Activated T-helper 9 cell treated with anti-CD3 and anti-CD28 coated beads, Interleukin-2, amount 50 U/mL, for 16 hours (primary cell): ENCODE data around the gene EP400.
"Not testable (repeated sequence)": the region's sequence is repeated elsewhere in the genome, so short reads cannot be mapped to it uniquely, and the experiment has no call there.

Source experiments
- DNase-seq: peaks from one replicate; pipeline ENCODE4 v3.0.0-alpha.2; 2020; ENCODE audit warnings: low read depth

EP400 gene

GRCh38 chr12:132066749-132067148 is 117.0 kb downstream of the EP400 start:
- DNase-seq = no peak

- no peak for DNase-seq
Observed at GRCh38 chr12:132067182-132067581, 117.4 kb downstream of the EP400 start.

GRCh38 chr12:132068250-132068649 is 118.5 kb downstream of the EP400 start:
- DNase-seq = no peak

GRCh38 chr12:132069336-132069985 is 119.7 kb downstream of the EP400 start:
- DNase-seq = no peak

DNA sequence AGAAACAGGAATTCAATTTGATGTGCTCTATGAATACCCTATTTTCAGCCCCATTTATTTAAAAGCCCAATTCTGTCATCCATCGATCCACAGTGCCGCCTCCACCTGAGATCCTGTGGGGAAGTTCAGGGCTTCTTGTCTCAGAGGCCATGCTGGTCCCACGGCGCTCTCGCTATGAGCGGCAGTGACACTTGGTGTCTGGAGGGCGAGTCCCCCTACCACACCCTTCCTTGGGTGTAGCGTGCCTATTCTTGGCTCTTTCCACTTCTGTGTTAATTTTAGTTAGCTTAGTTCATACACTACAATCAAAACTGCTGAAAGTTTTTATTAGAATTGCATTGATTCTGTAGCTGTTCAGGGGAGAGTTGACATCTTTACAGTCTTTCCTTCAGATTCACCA is 120.6 kb downstream of the EP400 start:
- no peak for DNase-seq

GRCh38 chr12:132071040-132071810 is 121.5 kb downstream of the EP400 start:
- no peak for DNase-seq

DNA sequence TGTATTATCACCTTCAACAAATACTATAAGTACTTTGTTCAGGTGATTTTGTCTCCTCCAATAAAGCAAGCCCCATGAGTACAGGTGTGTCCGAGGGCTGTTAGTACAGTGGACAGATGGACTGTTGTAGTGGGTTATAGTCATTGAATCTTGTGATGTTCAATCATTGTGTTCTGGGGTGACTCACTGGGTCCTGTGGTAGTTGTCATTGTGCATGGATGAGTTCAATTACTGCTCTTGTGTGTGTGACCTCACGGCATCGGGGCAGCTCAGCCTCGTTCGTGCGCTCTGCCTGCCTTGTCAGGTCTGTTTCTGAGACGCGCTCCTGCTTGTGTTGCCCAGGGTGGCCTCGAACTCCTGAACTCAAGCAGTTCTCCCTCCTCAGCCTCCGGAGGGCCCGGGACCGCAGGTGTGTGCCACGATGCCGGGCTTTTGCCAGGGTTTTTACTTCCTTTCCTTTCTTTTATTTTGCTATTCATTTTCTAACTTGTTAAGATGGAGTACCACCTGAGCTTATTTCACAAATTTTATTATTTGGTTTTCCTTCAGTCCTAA is 122.2 kb downstream of the EP400 start:
- DNase-seq = no peak

DNA sequence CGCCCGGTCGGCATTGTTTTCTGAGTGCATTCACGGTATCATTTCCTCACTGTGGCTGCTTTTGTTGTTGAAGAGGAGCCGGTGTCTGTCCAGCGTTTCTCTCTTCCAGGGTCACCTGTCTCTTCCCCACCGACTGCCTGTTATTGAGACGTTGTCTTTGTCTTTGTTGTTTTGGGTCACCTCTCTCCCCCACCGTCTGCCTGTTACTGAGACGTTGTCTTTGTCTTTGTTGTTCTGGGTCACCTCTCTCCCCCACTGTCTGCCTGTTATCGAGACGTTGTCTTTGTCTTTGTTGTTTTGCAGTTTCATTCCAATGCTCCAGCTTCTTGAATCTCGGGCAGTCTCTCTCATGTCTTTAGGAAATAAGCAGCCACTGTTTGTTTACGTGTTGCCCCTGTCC is 124.5 kb downstream of the EP400 start:
- no peak for DNase-seq

- no peak for DNase-seq
Observed at GRCh38 chr12:132075026-132075713, 125.4 kb downstream of the EP400 start.

DNA sequence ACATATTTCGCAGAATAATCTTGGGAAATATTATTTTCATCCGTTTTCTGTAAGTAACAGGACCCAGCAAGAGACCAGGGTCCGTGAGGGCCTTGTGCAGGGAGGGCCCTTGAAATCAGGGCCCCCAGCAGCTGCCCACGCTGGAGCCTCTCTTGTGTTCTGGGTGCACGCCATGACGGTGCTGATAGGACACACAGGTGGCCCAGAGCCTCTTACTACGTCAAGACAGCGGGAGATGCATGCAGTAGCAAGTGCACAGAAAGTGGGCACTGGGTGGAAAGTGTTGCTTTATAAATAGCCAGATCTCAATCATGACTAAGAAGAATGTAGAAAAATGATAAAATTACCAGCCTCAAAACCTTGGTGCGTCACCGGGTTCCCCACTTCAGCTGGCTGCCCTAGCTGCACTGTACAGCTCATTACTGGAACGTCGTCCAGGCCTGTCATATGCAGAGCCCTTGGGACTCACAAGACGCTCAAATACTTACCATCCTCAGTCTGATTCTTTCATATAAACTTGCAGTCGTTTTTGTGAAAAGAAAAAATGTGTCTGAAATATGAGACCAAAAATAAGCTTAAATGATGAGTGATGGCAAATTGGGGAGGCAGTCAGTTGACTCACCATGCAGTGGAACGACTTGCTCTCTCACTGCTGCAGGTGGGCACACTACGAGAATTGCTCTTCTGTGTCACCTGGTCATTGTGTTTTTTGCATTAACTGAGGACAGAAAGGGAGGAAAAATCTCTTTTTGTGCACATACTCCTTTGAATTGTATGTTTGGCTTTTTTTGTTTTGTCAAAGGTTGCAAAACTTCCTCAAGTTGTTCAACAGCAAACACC is 126.2 kb downstream of the EP400 start:
- DNase-seq = no peak

GRCh38 chr12:132076711-132077110 is 127.0 kb downstream of the EP400 start:
- DNase-seq = no peak

GRCh38 chr12:132077322-132078100 is 127.8 kb downstream of the EP400 start:
- DNase-seq = no peak

DNA sequence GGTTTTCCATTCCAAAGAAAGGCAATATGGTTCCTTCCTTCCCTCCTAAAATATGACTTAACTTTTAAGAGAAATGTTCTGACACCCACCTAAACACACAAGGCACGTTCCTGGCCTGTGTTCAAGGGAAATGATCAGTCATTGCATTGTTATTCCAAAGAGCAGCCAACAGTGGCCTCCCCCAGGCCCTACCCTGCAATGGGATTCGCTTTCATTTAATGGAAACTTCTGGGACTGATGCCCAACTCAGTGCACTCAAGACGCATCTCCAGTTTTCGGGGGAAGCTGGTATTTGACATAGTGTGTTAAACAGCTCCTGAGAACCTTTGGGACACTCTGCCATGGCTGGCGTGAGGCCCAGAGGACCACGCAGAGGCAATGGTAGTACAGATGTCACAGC is 128.4 kb downstream of the EP400 start:
- DNase-seq = no peak

DNA sequence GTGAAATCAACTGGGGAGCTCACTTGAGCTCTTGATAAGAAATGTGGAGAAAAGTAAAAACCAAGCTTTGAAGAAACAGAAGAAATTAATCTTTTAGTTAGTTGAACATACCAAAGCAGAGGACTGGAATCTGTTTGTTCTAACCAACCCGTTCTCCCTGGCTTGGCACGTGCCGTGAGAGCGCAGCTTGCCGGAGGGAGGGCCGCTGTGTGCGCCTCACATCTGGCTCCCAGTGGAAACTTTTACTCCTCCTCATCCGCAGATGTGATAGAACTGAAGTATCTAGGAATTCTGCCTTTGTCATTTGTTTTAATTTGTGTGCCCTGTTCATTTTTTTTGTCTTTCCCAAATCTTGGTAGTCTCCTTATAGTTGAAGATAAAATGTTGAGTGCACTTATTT is 129.5 kb downstream of the EP400 start:
- no peak for DNase-seq

DNA sequence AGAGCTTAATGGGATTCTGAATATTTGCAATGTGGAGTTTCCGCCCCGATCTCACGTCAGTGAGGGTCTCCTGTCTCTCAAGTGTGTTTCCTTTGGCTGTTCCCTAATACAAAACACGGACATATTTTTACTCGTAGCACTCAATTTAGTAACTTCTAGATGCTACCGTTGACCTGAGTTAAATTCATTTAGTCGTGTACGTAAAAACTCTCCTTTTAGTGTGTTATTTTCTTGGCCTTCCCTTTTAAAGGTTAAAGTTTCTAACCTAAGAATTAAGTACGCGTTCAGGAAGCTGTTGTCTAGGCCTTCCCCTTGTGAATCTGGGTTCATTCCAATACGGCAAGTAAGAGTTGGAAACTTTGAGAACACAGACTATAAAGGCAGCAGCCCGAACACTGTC is 130.0 kb downstream of the EP400 start:
- no peak for DNase-seq

DNA sequence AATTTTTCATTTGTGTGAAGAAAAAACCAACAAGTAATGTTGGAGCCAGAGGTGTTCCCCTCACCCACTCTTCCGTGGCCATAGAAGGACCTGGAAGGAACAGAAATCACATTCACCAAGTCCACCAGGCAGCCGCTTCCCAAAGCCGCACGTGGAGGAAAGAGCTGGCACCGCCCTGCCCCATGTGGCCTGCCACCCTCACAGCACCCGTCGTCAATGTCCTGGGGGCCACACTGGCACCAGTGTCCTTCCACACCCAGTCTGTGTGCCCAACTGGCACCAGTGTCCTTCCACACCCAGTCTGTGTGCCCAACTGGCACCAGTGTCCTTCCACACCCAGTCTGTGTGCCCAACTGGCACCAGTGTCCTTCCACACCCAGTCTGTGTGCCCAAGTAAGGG is 130.8 kb downstream of the EP400 start:
- not testable (repeated sequence) for DNase-seq

- DNase-seq = no peak
Observed at GRCh38 chr12:132081423-132081822, 131.7 kb downstream of the EP400 start.

GRCh38 chr12:132083614-132083940 is 133.8 kb downstream of the EP400 start:
- no peak for DNase-seq

DNA sequence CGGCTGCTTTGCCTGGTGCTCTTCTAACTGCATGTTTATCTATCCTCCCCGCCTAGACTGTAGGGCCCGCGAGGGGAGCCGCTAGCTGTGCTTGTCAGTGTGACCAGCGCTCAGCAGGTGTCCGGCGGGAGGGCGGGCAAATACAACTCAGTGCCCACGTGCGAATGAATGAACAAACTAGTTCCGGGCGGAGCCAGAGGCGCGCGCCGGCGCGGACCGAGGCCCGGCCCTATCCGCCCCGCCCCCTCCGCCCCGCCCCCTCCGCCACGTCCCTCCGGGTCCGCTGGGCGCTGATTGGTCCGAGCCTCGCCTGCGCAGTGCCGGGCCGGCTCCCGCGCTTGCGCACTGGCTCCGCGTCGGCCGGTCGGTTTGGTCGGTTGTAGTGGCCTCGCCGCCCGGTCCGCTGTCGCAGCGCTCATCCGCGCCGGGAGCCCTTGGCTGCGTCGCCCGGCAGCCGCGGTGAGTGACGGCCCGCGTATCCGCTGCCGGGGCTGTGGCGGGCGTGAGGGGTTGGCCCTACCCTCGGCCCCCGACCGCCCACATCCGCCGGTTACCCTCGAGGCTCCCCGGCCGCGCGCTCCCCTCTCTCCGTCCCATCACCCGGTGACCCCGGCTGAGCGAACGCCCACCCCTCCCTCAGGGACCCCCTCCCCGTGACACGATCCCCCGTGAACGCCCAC is 134.3 kb downstream of the EP400 start:
- peak; percentile 85 for DNase-seq

DNA sequence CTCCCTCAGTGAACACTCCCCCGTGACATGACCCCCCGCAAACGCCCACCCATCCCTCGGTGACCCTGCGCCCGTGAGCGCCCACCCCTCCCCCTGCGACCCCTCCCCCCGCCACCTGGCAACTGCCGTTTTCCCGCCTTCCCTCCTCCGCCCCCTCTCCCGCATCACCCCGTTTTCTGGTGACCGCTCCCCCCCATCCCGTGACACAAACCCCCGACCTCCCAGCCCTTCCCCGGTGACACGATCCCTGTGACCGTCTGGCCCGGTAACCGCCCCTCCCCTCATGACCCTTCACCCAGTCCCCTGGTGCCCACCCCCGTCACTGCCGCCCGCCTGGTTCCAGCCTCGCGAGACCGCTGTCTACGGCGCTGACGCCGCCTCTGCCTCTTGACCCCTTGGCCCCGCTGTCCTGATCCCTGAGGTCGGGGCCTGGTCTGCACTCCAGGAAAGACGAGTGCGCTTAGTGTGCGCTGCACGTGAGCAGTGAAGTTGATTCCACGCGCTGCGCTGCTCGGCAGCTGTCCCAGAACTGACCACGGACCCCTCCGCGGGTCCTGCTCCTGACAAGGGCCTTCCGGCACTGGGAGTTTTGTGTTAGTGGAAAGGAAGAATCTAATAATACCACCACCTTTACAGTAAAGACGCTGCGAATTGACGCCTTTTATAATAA is 135.0 kb downstream of the EP400 start:
- peak; percentile 24 for DNase-seq
